ENCODE results near the gene PLA2G2D. TPM values are rescaled to one million over a fixed set of nuclear protein-coding genes. Genes with fewer than 3 reads are reported as not detected.

The PLA2G2D gene
- polyA plus RNA-seq, 3 donors from 2014 or later: not detected

DNA sequence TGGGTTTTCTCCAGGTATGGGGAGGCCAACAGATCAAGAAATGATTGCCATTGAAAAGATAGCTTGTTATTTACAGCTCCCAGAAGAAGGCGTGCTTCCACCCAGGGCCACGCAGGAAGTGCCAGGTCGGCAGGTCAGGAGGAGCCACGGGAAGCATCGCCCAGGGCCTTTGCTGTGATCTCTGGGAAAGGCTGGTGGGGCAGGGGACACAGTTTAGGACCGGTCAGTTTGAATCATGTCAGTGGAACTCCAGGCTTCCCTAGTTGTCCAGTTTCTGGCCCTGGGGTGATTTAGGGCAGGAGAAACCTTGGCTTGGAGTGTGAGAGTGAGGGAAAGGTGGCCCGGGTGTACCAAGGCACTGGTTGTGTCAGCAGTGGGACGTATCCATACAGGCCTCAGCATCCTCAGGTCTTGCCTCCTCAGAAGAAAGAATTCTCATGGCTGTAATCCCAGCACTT, 38.0 kb downstream of the PLA2G2D start:
- no peak for DNase-seq
- H3K36me3 Mint-ChIP-seq: peaks cover 0 to 6% (median 3%) of the 10 kb centered on the region in 3 donors
- H3K9me3 Mint-ChIP-seq: peaks cover 0 to 2% (median 0%) of the 10 kb centered on the region in 6 donors
- peaks cover 8 to 14% (median 11%) of the 10 kb centered on the region in 3 donors for H3K27me3 Mint-ChIP-seq (ENCODE audit: low read depth in 3 of 3)
- peaks cover 18 to 40% of the 10 kb centered on the region in 2 donors for H3K4me1 Mint-ChIP-seq
- H3K4me3 Mint-ChIP-seq: peak overlapping the region; percentile 63 to 82 (median 71)
- H3K27ac Mint-ChIP-seq: peak overlapping the region in 1 of 6 donors; percentile 69

DNA sequence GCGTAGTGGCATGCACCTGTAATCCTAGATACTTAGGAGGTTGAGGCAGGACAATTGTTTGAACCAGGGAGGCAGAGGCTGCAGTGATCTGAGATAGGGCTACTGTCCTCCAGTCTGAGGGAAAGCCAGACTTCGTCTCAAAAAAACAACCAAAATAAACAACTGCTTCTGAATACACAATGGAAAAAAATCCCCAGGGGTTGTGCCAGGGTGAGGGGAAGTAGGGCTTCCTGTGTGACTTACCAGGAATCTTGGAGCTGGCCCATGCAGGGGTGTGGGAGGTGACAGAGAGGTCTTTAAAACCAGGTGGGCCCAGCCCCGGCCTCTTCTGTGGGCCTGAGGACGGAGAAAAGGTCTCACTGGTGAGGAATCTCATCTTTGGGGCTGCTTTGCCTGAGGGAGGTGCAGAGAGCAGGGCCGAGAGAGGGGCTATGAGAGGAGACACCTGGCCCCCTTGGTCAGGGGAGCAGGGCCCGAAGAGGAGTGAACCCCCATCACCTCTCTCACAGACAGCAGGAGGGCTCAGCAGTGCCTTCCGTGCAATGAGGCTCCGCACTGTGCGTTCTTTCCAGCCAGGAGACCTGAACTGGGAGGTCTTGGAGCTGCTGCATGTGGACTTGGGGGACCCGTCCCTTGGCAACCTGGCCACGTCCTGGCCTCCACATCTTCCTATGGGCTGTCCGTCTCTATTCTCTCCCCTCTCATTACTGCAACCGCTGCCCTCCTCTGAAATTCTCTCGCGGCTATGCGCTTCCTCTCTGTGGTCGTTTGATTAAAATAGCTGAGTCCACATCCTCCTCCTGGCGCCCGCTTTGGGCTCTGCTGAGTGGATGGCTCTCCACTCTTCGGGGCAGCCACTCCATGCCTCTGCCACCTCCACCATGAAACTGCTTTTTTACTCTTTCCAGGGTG, 38.6 kb downstream of the PLA2G2D start:
- DNase-seq: peak; percentile 19 to 34 (median 29)
- peaks cover 0 to 6% (median 3%) of the 10 kb centered on the region in 3 donors for H3K36me3 Mint-ChIP-seq
- peak overlapping the region; percentile 63 to 82 (median 71) for H3K4me3 Mint-ChIP-seq
- H3K9me3 Mint-ChIP-seq: peaks cover 0 to 2% (median 0%) of the 10 kb centered on the region in 6 donors
- H3K27ac Mint-ChIP-seq: no peak overlapping the region
- H3K27me3 Mint-ChIP-seq (ENCODE audit: low read depth in 3 of 3): peaks cover 8 to 14% (median 9%) of the 10 kb centered on the region in 3 donors
- H3K4me1 Mint-ChIP-seq: peaks cover 18 to 40% of the 10 kb centered on the region in 2 donors

DNA sequence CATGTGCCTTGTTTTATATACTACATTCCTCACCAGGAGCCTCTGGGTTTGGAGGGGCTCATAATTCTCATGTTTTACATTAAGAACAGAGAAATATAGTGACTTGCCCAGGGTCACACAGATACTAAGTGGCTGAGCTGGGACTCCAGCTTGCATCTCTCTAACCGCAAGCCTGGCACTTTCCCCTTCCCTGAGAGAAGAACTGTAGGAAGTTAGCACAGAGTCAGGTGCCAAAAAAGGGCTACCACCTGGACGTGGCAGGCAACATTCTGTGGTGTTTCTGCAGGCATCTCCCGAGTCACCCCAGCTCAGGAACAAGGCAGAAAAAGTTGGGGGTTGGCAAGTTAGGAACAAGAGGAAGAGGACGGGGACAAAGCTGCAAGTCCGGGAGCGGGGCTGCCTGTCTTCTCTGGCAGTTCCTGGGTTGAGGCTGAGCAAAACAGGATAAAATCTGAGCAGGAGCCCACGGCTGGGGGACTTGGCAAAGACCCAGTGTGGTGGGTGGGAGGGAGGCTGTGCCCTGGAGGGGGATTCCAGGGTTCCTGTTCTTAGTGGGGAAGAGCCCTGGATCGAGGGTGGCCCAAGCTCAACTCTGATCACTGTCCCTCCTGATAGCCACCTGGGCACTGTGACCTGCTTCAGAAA, 39.6 kb downstream of the PLA2G2D start:
- Mint-ChIP-seq H3K27me3 (ENCODE audit: low read depth in 3 of 3) (peaks cover 9 to 14% (median 10%) of the 10 kb centered on the region in 3 donors), H3K36me3 (peaks cover 0 to 6% (median 3%) of the 10 kb centered on the region in 3 donors), H3K27ac (peak overlapping the region in 1 of 6 donors; percentile 51), H3K4me1 (peaks cover 18 to 40% of the 10 kb centered on the region in 2 donors), H3K9me3 (peaks cover 0 to 2% (median 0%) of the 10 kb centered on the region in 6 donors), H3K4me3 (peak overlapping the region; percentile 33 to 71 (median 59))
- no peak for DNase-seq

DNA sequence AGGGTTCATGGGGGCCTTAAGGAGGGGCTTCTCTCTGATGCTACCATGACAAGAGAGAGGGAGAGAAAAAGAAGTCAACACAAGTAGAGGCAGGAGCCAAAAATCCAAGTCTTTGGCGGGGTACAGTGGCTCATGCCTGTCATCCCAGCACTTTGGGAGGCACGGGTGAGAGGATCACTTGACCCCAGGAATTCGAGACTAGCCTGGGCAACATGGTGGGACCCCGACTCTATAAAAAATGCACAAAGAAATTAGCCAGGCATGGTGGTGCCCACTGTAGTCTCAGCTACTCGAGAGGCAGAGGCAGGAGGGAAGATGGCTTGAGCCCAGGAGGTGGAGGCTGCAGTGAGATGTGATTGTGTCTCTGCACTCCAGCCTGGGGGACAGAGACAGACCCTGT, 40.6 kb downstream of the PLA2G2D start:
- Mint-ChIP-seq H3K27ac (no peak overlapping the region), H3K4me3 (no peak overlapping the region), H3K27me3 (ENCODE audit: low read depth in 3 of 3) (peaks cover 9 to 14% (median 10%) of the 10 kb centered on the region in 3 donors), H3K36me3 (peaks cover 0 to 6% (median 3%) of the 10 kb centered on the region in 3 donors), H3K9me3 (peaks cover 0 to 2% (median 0%) of the 10 kb centered on the region in 6 donors), H3K4me1 (peaks cover 18 to 40% of the 10 kb centered on the region in 2 donors)
- DNase-seq: no peak

DNA sequence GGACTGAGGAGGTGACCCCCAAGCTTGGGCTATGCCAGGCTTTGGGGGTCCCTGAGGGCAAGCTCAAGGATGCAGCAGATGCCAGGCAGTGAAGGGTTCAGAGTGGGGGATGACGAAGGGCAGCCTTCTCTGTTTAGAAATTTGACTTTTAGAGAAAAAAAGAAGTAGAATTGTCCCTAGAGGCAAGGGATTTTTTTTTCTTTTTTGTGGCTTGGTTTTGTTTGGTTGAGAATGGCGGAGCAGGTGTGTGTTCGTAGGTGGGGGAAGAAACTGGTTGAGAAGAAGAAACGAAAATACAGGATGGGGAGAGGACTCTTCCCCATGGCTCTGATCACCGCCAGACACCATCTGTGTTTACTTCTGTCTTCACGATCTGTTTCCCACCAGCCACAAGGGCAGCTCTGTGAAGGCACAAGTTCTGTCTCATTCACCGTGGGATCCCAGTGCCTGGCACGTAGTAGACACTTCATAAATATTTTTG, 41.1 kb downstream of the PLA2G2D start:
- no peak for DNase-seq
- H3K9me3 Mint-ChIP-seq: peaks cover 0 to 2% (median 0%) of the 10 kb centered on the region in 6 donors
- H3K4me1 Mint-ChIP-seq: peaks cover 18 to 40% of the 10 kb centered on the region in 2 donors
- peak overlapping the region in 1 of 5 donors; percentile 8 for H3K4me3 Mint-ChIP-seq
- H3K27ac Mint-ChIP-seq: peak overlapping the region in 1 of 6 donors; percentile 67
- peaks cover 6 to 14% (median 10%) of the 10 kb centered on the region in 3 donors for H3K27me3 Mint-ChIP-seq (ENCODE audit: low read depth in 3 of 3)
- H3K36me3 Mint-ChIP-seq: peaks cover 0 to 6% (median 3%) of the 10 kb centered on the region in 3 donors

DNA sequence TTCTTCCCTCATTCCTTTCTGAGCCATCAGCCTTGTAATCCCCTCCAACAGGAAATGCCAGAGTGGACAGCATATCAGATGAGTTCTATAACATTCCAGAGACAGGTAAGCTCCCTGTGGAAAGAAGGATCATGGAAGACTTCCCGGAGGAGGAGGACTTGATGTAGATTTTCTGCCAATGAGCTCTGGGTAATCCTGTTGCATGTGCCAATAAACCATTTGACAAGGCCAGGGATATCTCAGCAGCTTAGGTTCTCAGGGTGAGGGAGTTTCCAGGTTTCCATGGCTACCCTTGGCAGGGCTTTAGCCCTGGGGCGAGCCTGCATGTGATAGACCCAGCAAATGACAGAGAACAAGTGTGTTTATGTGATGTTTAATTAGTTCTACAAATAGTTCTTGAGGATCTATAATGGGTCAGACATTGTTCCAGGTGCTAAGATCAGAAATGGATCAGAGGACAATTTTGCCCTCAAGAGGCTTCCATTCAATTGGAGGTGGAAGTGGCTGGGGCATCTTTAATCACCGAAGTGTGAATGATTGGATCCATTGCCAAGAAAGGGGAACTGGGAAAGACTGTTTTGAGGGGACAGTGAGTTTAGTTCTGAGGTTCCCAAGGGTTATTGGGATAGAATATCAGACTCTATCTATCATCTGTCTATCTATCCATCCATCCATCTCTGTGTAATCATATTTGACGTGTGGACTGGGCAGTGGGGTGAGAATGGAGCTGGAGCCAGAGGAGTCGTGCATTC, 42.5 kb downstream of the PLA2G2D start:
- peaks cover 0 to 2% (median 0%) of the 10 kb centered on the region in 6 donors for H3K9me3 Mint-ChIP-seq
- H3K27me3 Mint-ChIP-seq (ENCODE audit: low read depth in 3 of 3): peaks cover 3 to 13% (median 11%) of the 10 kb centered on the region in 3 donors
- no peak overlapping the region for H3K4me3 Mint-ChIP-seq
- no peak overlapping the region for H3K27ac Mint-ChIP-seq
- H3K4me1 Mint-ChIP-seq: peaks cover 18 to 32% of the 10 kb centered on the region in 2 donors
- peaks cover 0 to 6% (median 3%) of the 10 kb centered on the region in 3 donors for H3K36me3 Mint-ChIP-seq
- no peak for DNase-seq

DNA sequence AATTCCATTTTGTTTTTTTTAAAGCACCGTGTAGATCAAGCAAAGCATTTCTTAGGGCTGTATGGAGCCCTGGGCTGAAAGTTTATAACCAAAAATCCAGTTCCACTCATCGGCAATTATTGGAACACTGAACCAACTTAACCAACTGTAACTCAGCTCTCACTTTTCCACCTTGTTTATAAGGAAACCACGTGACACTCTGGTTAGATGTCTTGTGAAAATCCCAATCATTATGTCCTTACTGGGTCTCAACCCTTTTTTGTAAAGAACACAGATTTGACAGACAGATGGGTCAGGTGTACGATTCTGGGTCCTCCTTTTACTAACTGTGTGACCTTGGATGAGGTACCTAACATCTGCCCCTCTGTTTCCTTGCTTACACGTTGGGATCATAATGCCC, 43.1 kb downstream of the PLA2G2D start:
- peaks cover 14 to 27% of the 10 kb centered on the region in 2 donors for H3K4me1 Mint-ChIP-seq
- peaks cover 0 to 6% (median 3%) of the 10 kb centered on the region in 3 donors for H3K36me3 Mint-ChIP-seq
- peaks cover 3 to 13% (median 12%) of the 10 kb centered on the region in 3 donors for H3K27me3 Mint-ChIP-seq (ENCODE audit: low read depth in 3 of 3)
- H3K4me3 Mint-ChIP-seq: no peak overlapping the region
- H3K27ac Mint-ChIP-seq: no peak overlapping the region
- peaks cover 0 to 2% (median 0%) of the 10 kb centered on the region in 6 donors for H3K9me3 Mint-ChIP-seq
- no peak for DNase-seq

DNA sequence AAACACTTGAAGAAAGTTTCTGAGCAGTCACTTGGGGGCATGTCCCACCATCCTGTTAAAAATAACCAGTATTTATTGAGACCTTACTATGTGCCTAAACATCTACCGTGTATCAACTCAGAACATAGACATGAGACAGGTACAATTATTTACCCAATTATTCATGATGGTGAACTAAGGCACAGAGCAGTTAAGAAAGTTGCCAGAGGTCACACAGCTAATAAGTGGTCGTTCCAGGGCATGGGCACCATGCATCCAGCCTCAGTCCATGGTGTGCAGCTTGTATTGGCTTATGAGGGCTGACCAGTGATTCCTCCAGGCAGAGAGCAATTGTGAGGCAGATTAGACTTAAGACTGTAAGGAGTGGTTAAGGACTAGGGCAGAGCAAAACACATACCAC, 44.0 kb downstream of the PLA2G2D start:
- Mint-ChIP-seq H3K4me3 (no peak overlapping the region), H3K27me3 (ENCODE audit: low read depth in 3 of 3) (peaks cover 3 to 13% (median 12%) of the 10 kb centered on the region in 3 donors), H3K9me3 (peaks cover 0 to 2% (median 0%) of the 10 kb centered on the region in 6 donors), H3K36me3 (peaks cover 0 to 6% (median 3%) of the 10 kb centered on the region in 3 donors), H3K27ac (peak overlapping the region in 1 of 6 donors; percentile 27), H3K4me1 (peaks cover 5 to 18% of the 10 kb centered on the region in 2 donors)
- no peak for DNase-seq

DNA sequence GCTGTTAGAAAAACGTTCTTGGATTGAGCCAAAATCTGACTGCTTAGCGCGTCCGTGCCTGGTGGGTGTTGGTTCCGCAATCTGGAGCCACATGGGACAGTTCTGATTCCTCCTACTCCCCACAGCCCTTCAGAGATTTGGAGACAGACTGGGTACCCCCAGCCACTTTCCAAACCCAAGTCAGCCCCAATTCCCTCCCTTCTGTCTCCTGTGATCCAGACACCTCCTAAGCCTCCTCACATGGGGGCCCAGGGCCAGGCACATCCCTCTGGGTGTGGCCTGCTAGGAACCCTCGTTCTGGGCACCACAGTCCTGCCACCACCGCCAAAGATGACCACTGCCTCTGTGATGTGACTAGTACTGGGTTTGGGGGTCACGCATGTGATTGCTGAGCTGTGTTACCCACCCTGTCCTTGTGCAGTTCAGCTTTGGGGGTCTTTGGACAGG, 44.6 kb downstream of the PLA2G2D start:
- peaks cover 2 to 14% of the 10 kb centered on the region in 2 donors for H3K4me1 Mint-ChIP-seq
- no peak overlapping the region for H3K27ac Mint-ChIP-seq
- peaks cover 0 to 6% (median 3%) of the 10 kb centered on the region in 3 donors for H3K36me3 Mint-ChIP-seq
- H3K9me3 Mint-ChIP-seq: peaks cover 0 to 2% (median 0%) of the 10 kb centered on the region in 6 donors
- no peak for DNase-seq
- H3K4me3 Mint-ChIP-seq: no peak overlapping the region
- H3K27me3 Mint-ChIP-seq (ENCODE audit: low read depth in 3 of 3): peaks cover 3 to 12% (median 11%) of the 10 kb centered on the region in 3 donors

DNA sequence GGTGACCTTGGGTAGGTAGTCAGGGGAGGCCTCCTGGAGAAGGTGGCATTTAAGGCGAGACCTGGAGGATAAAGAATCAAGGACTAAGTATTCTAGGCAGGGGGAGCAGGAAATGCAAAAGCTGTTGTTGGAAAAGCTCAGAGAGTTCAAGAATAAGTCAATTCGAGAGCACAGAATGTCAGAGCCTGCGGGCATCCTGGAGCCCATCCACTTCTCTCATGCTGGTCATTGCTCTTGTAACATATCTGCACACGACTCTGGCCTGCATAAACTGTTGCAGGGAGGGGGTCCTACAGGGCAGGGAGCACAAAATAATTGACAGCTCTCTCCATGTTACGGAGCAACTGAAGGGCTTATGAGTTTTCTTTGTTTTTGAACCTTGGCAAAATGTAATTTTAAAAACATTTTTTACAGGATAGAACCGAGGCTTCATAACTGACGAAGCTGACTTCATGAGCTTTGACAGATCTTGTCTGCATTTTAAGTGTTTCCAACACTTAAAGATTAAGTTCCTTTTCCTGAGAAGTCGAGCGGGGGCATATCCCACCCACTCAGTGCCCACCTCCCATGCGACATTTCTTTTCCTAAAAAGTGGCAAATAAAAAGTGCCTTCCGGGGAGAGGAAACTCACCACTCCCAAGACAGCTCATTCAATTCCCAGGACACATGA, 45.1 kb downstream of the PLA2G2D start:
- H3K9me3 Mint-ChIP-seq: peaks cover 0 to 2% (median 0%) of the 10 kb centered on the region in 6 donors
- DNase-seq: no peak
- H3K4me1 Mint-ChIP-seq: peaks cover 0 to 11% of the 10 kb centered on the region in 2 donors
- H3K27me3 Mint-ChIP-seq (ENCODE audit: low read depth in 3 of 3): peaks cover 5 to 12% (median 11%) of the 10 kb centered on the region in 3 donors
- H3K27ac Mint-ChIP-seq: no peak overlapping the region
- no peak overlapping the region for H3K4me3 Mint-ChIP-seq
- H3K36me3 Mint-ChIP-seq: peaks cover 0 to 6% (median 3%) of the 10 kb centered on the region in 3 donors

DNA sequence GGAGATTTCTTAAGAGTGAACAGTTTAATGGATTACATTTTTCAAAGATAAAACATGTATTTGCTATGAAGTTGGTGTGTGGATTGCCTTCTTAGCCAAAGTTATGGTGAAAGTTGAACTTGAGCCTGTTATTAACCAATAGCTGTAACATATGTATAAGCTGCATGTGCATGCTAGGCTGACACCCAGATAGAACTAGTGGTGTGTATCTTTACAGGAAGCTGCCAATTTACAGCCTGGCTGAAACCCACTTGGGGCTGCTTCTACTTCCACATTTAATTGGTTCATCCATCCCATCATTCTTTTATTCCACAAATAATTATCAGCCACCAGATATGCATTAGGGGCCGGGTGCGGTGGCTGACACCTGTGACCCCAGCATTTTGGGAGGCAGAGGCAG, 46.1 kb downstream of the PLA2G2D start:
- Mint-ChIP-seq H3K4me3 (no peak overlapping the region), H3K27ac (no peak overlapping the region), H3K4me1 (peaks cover 0 to 7% of the 10 kb centered on the region in 2 donors), H3K36me3 (peaks cover 0 to 6% (median 0%) of the 10 kb centered on the region in 3 donors), H3K9me3 (peaks cover 0 to 2% (median 0%) of the 10 kb centered on the region in 6 donors), H3K27me3 (ENCODE audit: low read depth in 3 of 3) (peaks cover 3 to 11% (median 8%) of the 10 kb centered on the region in 3 donors)
- no peak for DNase-seq

DNA sequence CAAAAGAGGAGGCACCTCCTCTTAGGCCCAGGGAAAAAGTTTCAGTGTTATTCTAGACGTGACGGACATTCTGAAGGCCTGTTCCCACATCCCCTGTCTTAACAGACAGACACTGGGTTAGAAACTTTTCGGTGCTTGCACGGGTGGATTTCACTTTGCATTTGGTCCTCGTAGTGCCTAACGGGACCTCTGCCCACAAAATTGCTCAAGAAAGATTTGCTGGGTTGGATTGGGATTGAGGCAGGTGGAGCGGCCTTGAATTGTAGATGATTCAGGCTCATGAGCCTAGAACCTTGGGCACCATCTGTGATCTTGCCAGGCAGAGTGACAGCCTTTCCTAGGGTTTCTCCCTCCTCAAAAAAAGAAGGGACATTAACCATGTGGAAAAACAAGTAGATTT, 46.6 kb downstream of the PLA2G2D start:
- Mint-ChIP-seq H3K36me3 (peaks cover 0 to 6% (median 0%) of the 10 kb centered on the region in 3 donors), H3K27ac (no peak overlapping the region), H3K4me1 (peaks cover 0 to 2% of the 10 kb centered on the region in 2 donors), H3K27me3 (ENCODE audit: low read depth in 3 of 3) (peaks cover 3 to 11% (median 6%) of the 10 kb centered on the region in 3 donors), H3K4me3 (no peak overlapping the region), H3K9me3 (peaks cover 0 to under 1% (median 0%) of the 10 kb centered on the region in 6 donors)
- no peak for DNase-seq
